Measurements from ENCODE around the gene MCOLN2.

- TF ChIP-seq CTCF (tag by site-specific recombination; IDR thresholded peaks at IDR 0.05) (no peak), ZNF274 (IDR thresholded peaks at IDR 0.05; ENCODE audit: low read length) (no peak), ZNF274 (tag by site-specific recombination; IDR thresholded peaks at IDR 0.05; ENCODE audit: borderline replicate concordance) (no peak), ZNF645 (tag by site-specific recombination; IDR thresholded peaks at IDR 0.05) (no peak), ATF2 (tag by site-specific recombination; IDR thresholded peaks at IDR 0.05; ENCODE audit: low read depth) (no peak), HOXA7 (CRISPR knock-in tag; IDR thresholded peaks at IDR 0.05; ENCODE audit: borderline replicate concordance) (no peak), REST (tag by site-specific recombination; IDR thresholded peaks at IDR 0.05) (no peak), PRDM4 (tag by site-specific recombination; IDR thresholded peaks at IDR 0.05) (no peak), ZNF747 (tag by site-specific recombination; IDR thresholded peaks at IDR 0.05) (no peak)
Observed at GRCh38 chr1:84949664-84950063, 47.2 kb downstream of the MCOLN2 start.

All from HEK293 (cell line).